GM19238 (cell line): ENCODE measurements around the gene GDNF.
"Not testable (repeated sequence)": the region's sequence is repeated elsewhere in the genome, so short reads cannot be mapped to it uniquely, and the experiment has no call there.

ENCODE experiments used
- DNase-seq: peaks from one replicate; pipeline ENCODE4 v3.0.0; 2011; ENCODE audit warnings: low spot score; ENCODE audit not compliant: insufficient read length

The GDNF gene

DNA sequence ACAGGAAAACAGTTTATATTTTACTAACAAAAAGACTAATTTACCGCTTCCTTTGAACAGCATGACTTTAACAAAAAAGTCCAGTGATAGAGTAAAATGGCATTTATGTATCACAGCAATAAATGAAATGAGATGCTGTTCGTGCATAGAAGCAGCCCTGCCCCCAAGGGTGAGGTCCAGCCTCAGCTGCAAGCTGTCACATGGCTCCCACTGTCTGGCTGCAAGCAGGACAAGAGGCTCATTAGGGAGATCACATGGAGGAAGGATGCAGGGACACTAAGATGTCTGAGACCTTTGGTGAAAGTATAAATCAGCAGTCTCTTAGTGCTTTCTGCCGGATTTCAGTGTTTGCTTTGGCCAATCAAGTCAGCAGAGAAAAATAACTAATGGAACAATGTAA is 23.0 kb downstream of the GDNF start:
- no peak for DNase-seq

- DNase-seq = no peak
Observed at GRCh38 chr5:37816331-37816730, 23.5 kb downstream of the GDNF start.

- no peak for DNase-seq
Observed at GRCh38 chr5:37815913-37816312, 23.9 kb downstream of the GDNF start.

GRCh38 chr5:37814699-37815098 is 25.1 kb downstream of the GDNF start:
- DNase-seq = no peak

DNA sequence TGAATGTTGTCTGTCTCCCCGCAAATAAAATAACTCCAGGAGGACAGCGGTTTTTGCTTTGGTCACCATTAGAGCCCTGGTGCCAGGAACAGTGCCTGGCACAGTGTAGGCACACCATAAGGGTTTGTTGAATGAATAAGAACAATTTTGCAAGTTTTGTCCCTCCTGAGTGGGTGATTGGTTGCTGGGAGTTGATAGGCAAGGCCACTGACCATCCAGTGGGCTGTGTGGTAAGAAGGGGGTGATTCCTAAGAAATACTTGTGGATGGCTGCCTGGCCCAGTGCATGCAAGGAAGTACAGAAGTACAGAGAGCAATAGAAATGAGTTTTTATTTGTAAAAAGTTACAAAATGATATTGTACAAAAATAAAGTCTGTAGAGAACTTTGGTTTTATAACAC is 27.5 kb downstream of the GDNF start:
- DNase-seq = no peak

GRCh38 chr5:37811866-37812265 is 28.0 kb downstream of the GDNF start:
- DNase-seq = no peak

- DNase-seq = no peak
Observed at GRCh38 chr5:37810311-37810710, 29.5 kb downstream of the GDNF start.

GRCh38 chr5:37808945-37809344 is 30.9 kb downstream of the GDNF start:
- DNase-seq = no peak

DNA sequence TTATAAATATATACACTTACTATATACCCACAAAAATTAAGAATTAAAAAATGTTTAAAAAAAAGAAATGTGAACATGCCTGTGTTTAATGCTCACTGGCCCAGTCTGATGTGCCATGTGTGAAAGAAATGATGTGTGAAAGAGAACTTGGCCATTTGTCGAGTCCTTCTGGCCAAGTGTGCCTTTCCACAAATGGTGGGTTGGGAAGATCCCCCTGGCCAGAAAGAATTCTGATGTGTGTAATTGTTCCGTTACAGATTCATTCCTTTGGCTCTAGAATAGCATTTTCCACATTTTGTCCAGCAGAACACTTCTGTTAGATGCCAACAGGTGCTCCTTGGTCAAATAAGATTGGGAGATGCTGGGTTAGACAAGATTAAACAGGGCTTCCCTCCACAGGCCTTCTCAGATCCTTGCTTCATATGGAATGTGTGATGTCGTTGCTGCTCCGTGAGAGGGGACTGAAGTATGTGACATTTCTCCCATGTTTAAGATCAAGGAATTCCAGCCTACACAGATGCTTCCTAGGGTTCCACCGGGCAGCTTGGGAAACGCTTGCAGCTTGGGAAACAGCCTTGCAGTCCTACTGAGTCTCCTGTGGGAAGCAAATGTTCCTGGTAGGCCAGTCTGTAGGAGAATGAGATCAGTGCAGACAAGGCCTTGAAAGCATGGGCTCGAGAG is 32.1 kb downstream of the GDNF start:
- DNase-seq = no peak

- DNase-seq = no peak
Observed at GRCh38 chr5:37807015-37807414, 32.8 kb downstream of the GDNF start.

DNA sequence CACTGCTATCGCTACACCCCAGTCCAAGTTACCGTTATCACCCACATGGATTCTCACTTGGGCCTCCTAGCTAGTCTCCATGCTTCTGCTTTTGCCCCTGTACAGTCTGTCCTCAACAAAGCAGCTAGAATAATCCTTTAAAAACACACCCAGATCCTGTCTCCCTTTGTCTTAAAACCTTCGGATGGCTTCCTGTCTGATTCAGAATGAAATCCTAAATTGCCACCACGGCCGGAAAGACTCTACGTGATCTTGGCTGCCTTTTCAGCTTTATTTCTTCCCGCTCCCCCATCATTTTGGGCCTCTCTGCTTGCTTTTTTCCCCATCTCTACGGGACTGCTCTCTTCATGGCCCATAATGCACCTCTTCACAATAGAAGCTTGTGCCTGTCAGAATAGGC is 33.4 kb downstream of the GDNF start:
- no peak for DNase-seq

DNA sequence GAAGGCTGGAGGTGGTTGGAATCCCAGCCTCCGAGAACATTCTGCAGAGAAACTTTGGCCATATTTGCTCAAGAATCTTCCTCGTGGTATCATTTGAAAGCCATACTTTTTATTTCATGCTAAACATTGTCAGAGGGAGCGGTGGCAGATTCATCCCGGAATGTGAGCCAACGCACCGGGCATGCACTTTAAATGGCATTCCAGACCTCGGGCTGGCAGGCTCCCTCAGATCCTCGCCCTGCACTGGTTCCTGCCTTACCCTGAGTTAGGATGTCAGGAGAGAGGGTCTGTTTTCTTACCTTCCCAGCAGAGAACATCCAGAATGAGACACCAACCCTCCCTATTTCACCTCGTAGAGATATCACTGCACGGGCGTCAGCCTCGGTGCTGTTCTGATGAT is 33.8 kb downstream of the GDNF start:
- DNase-seq = no peak

- no peak for DNase-seq
Observed at GRCh38 chr5:37804401-37804800, 35.4 kb downstream of the GDNF start.

GRCh38 chr5:37803487-37803886 is 36.4 kb downstream of the GDNF start:
- no peak for DNase-seq

DNA sequence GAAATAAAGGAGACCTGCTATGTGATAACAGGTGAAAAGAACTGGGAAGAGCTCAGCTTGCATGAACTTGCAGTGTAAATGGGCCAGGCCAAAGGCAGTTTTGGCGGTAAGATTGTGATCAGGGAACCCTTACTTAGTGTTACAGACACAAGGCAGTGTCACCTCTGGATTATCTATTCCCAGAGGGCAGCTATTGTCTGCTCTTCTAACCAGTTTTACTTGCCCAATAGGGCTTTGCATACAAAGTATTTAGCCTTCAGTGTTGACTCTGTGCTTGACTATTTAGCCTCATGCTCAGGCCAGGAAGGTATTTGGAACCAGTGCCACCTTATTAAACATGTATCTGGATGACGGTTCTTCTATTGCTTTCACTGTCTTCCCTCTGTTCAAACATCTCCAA is 38.3 kb downstream of the GDNF start:
- no peak for DNase-seq

DNA sequence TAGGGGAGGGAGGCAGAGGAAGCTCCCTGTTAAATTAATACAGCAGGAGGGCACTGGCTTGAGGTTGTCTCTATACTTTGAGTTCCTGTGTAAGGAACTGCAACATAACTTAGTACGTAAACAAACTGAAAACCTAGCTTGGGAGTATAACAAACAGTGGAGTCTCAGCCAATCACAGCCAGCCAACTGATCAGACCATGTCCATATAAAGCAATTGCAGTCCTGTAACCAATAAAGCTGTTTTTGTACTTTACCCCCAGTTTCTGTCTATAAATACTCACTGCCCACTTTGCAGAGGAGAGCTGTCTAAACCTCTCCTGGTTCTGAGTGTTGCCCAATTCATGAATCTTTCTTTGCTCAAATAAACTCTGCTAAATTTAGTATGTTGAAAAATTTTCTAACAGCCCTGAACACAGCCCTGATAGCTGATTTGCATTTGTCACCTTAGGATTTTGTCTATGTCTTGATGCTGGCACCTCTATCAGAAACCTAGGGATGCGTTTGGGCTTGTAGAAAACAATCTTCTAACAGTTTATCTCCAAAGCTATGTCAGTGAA is 39.9 kb downstream of the GDNF start:
- DNase-seq = no peak

GRCh38 chr5:37796435-37796834 is 43.4 kb downstream of the GDNF start:
- DNase-seq = not testable (repeated sequence)

DNA sequence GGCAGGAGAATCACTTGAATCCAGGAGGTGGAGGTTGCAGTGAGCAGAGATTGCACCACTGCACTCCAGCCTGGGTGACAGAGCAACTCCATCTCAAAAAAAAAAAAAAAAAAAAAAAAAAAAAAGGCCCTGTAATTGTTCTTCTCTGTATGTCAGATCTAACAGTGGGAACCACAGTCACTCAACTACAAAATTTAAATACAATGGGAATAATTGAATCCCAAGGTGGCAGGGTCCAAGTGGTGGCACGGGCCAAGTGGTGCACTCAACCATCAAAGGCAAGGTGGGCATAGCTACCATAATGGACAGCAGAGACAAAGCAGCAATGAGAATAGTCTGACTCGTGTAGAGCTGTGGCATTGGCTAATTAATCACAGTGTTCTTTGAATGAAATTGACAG is 44.5 kb downstream of the GDNF start:
- DNase-seq = not testable (repeated sequence)

DNA sequence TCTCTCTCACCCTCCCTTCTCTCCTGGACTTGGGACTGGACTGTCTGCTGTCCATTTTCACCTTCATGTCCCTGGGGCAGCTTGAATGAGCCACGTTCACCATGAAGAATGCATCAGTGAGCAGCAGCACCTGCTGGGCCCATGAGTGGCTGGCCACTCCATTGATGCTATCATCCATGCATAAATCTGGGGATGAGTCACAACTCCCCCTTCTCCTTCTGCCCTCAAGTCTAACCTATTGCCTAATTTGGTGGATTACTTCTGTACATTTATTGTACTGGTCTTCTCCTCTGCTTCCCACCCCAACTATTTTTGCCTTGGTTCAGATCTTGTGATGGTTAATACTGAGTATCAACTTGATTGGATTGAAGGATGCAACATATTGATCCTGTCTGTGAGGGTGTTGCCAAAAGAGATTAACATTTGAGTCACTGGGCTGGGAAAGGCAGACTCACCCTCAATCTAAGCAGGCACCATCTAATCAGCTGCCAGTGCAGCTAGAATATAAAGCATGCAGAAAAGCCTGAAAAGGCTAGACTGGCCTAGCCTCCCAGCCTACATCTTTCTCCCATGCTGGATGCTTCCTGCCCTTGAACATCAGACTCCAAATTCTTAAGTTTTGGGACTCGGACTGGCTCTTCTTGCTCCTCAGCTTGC is 46.7 kb downstream of the GDNF start:
- no peak for DNase-seq

GRCh38 chr5:37791321-37791720 is 48.5 kb downstream of the GDNF start:
- DNase-seq = no peak

- DNase-seq = no peak
Observed at GRCh38 chr5:37789991-37790390, 49.9 kb downstream of the GDNF start.

DNA sequence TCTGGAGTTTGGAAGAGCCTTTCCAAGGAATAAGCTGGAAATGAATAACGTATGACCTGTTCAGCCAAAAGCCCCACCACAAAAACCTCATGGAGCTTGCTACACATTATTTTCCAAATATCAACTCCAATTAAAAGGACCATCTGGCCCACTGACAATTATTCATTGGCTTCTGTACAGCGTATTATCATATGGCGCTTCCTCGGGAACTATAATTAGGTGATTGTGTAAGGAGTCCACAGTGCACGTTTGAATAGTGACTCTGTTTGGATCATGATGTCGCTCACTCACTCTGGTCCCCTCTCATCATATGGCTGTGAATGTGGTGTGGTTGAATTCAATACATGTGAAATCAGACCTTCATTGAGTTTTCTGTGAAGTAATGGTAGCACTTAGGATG is 52.1 kb downstream of the GDNF start:
- no peak for DNase-seq
